Esophagus muscularis mucosa (tissue), 4 donors: Measurements from ENCODE around the gene AZU1. TPM values are rescaled to one million over a fixed set of nuclear protein-coding genes. Genes with fewer than 3 reads are reported as not detected.

Experiments
- DNase-seq: peaks from one replicate; pipeline ENCODE4 v3.0.0-alpha.2; 2017; ENCODE audit errors: extremely low spot score
- H3K27ac ChIP-seq, 4 donors: fragments of 200-600 bp; sonication (generic); replicated peaks in 1 of 4; 1 replicate in 3 of 4; 2 replicates in 1 of 4; pipeline ENCODE4 v1.5.1; 2016 to 2019; ENCODE audit warnings: mild to moderate bottlenecking in 1 of 4
- H3K27me3 ChIP-seq, 4 donors: fragments of 200-600 bp; sonication (generic); one replicate each; pipeline versions ENCODE4 v1.5.1 to v1.6.0; 2016 to 2019
- H3K36me3 ChIP-seq, 4 donors: fragments of 200-600 bp; sonication (generic); one replicate each; pipeline ENCODE4 v1.5.1; 2016 to 2019
- H3K4me1 ChIP-seq, 4 donors: fragments of 200-600 bp; sonication (generic); one replicate each; pipeline ENCODE4 v1.5.1; 2016 to 2019
- H3K4me3 ChIP-seq, 4 donors: fragments of 200-600 bp; sonication (generic); 1 replicate in 2 of 4; 2 replicates in 2 of 4; pipeline ENCODE4 v1.5.1; 2016 to 2019; ENCODE audit warnings: mild to moderate bottlenecking in 4 of 4, moderate library complexity in 1 of 4
- H3K9me3 ChIP-seq, 4 donors: fragments of 200-600 bp; sonication (generic); 1 replicate in 3 of 4; 2 replicates in 1 of 4; pipeline ENCODE4 v1.5.1; 2016 to 2019
- EP300 ChIP-seq: sonication (generic); formaldehyde crosslinking; IDR thresholded peaks from one replicate; pipeline ENCODE4 v1.6.1; 2017; ENCODE audit warnings: antibody characterized with exemption
- POLR2A ChIP-seq: fragments of 450-650 bp; IDR thresholded peaks from one replicate; pipeline ENCODE4 v1.6.1; 2017; ENCODE audit warnings: antibody characterized with exemption, moderate library complexity, mild to moderate bottlenecking, low read depth
- POLR2AphosphoS5 ChIP-seq, 2 donors: sonication (generic); formaldehyde crosslinking; IDR thresholded peaks; one replicate each; pipeline ENCODE4 v1.6.1; 2017; ENCODE audit warnings: antibody characterized with exemption in 2 of 2
- WGBS: methylation state at CpG from one replicate; pipeline ENCODE4 v1.1.5; 2018; 5-methylcytosine and 5-hydroxymethylcytosine counted together
- intact Hi-C: fragments of 100-400 bp; cut with DNase I; formaldehyde crosslinking; loops from one replicate; pipeline ENCODE4 v1.15.1; 2023
- small RNA-seq, 3 donors: library from RNA; depleted of rRNA; stranded (forward); fragments of <200 nt; gene quantifications; one replicate each; pipeline ENCODE3, GENCODE V24; 2016
- total RNA-seq, 4 donors: library from RNA; depleted of rRNA; stranded (reverse); fragments of >200 nt; gene quantifications; one replicate each; pipeline versions ENCODE4 v1.1.0 to v1.2.1, GENCODE V29; 2016
- TF ChIP-seq, protein P1 (sequence below), 3 experiments: fragments of 200-600 bp in 2 of 3; fragments of 450-650 bp in 1 of 3; sonication (generic) in 2 of 3; IDR thresholded peaks; one replicate each; pipeline ENCODE4 v1.5.1; 2017 to 2019; ENCODE audit warnings: antibody characterized with exemption in 3 of 3, mild to moderate bottlenecking in 2 of 3, moderate library complexity in 1 of 3

The AZU1 gene
- total RNA-seq, 4 donors from 2014 or later: 0.40 to 1.3 TPM; not detected in 2

DNA sequence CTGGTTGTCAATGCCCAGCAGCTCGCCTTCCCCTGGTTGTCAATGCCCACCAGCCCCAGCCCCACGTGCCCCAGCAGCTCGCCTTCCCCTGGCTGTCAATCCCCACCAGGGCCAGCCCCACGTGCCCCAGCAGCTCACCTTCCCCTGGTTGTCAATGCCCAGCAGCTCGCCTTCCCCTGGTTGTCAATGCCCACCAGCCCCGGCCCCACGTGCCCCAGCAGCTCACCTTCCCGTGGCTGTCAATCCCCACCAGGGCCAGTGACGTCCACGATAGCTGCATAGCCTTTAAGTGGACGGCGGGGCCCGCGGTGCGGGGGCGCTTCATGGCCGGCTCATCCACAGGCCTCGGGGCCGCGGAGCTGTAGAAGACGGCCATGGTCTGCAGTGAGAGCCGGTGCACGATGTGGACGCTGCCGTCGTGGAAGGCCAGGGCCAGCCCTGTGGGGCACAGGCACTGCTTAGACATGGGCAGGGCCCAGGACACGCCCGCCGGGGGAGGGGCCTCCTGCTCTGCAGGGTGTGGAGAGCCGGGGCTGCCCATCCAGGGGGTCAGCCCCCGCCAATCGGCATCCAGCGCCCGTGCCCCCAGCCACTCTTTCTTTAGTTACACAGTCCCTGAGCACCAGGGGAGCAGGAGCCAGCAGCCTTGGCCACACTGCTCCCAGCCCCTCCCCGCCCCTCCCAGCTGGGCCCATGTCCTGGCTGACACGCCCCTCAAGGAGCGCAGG lies 52.2 kb downstream of the AZU1 start:
- no peaks in the 10 kb centered on the region for H3K27me3 ChIP-seq
- no peaks in the 10 kb centered on the region for H3K4me1 ChIP-seq
- WGBS: 86% methylated on average over 18 of the region's 37 CpGs
- H3K36me3 ChIP-seq: peaks cover 45 to 98% (median 87%) of the 10 kb centered on the region in 4 donors
- no peak for DNase-seq
- H3K9me3 ChIP-seq: no peaks in the 10 kb centered on the region
- no peak overlapping the region for H3K27ac ChIP-seq
- no peak overlapping the region for H3K4me3 ChIP-seq
- TF ChIP-seq POLR2A (no peak), EP300 (no peak), POLR2AphosphoS5 (IDR thresholded peaks at IDR 0.05) (no peak)
- TF ChIP-seq, protein P1, sequence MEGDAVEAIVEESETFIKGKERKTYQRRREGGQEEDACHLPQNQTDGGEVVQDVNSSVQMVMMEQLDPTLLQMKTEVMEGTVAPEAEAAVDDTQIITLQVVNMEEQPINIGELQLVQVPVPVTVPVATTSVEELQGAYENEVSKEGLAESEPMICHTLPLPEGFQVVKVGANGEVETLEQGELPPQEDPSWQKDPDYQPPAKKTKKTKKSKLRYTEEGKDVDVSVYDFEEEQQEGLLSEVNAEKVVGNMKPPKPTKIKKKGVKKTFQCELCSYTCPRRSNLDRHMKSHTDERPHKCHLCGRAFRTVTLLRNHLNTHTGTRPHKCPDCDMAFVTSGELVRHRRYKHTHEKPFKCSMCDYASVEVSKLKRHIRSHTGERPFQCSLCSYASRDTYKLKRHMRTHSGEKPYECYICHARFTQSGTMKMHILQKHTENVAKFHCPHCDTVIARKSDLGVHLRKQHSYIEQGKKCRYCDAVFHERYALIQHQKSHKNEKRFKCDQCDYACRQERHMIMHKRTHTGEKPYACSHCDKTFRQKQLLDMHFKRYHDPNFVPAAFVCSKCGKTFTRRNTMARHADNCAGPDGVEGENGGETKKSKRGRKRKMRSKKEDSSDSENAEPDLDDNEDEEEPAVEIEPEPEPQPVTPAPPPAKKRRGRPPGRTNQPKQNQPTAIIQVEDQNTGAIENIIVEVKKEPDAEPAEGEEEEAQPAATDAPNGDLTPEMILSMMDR (IDR thresholded peaks at IDR 0.05): no peak
- intact Hi-C loops: no loop called here

Small RNAs within 50 kb of the gene (small RNA-seq; reads per million reads assigned to genes)
- 0 reads per million in 3 donors for gene MIR3187

Other genes with a start within 250 kb of the AZU1 start
- under 1 TPM; 0.19 to 0.50 (median 0.41) TPM for gene HCN2, start 238.0 kb upstream of the AZU1 start, total RNA-seq
- gene POLRMT, start 194.3 kb upstream of the AZU1 start, total RNA-seq: 10 to 100 TPM; 20.8 to 40.7 (median 30.4) TPM
- 1 to 10 TPM in 2 of 4 donors, under 1 TPM in 2; 0.50 to 2.1 (median 1.4) TPM for gene FGF22, start 188.0 kb upstream of the AZU1 start, total RNA-seq
- 10 to 100 TPM; 41.5 to 63.5 (median 62.3) TPM for gene RNF126, start 164.6 kb upstream of the AZU1 start, total RNA-seq
- 100 to 1,000 TPM; 115 to 226 (median 217) TPM for gene FSTL3, start 151.4 kb upstream of the AZU1 start, total RNA-seq
- under 1 TPM in 1 of 4 donors, not detected in 3; 0.34 TPM for gene PRSS57, start 132.4 kb upstream of the AZU1 start, total RNA-seq
- gene PALM, start 118.9 kb upstream of the AZU1 start, total RNA-seq: 100 to 1,000 TPM in 1 of 4 donors, 10 to 100 TPM in 3; 42.8 to 119 (median 70.8) TPM
- gene MISP, start 76.7 kb upstream of the AZU1 start, total RNA-seq: 1 to 10 TPM in 1 of 4 donors, not detected in 3; 2.0 TPM
- 100 to 1,000 TPM in 1 of 4 donors, 10 to 100 TPM in 3; 76.8 to 110 (median 95.3) TPM for gene PTBP1, start 30.4 kb upstream of the AZU1 start, total RNA-seq
- not detected for gene PLPPR3, start 5.9 kb upstream of the AZU1 start, total RNA-seq
- gene PRTN3, start 13.2 kb downstream of the AZU1 start, total RNA-seq: 1 to 10 TPM in 1 of 4 donors, not detected in 3; 1.2 TPM
- 1 to 10 TPM in 3 of 4 donors, under 1 TPM in 1; 0.45 to 3.3 (median 1.6) TPM for gene ELANE, start 24.5 kb downstream of the AZU1 start, total RNA-seq
- gene CFD, start 31.8 kb downstream of the AZU1 start, total RNA-seq: 1,000 to 10,000 TPM in 1 of 4 donors, 100 to 1,000 TPM in 3; 298 to 1,068 (median 643) TPM
- 10 to 100 TPM; 26.3 to 50.9 (median 37.2) TPM for gene MED16, start 65.3 kb downstream of the AZU1 start, total RNA-seq
- not detected for gene RNU6-9, start 65.6 kb downstream of the AZU1 start, total RNA-seq
- 10 to 100 TPM; 32.0 to 52.5 (median 40.0) TPM for gene R3HDM4, start 85.4 kb downstream of the AZU1 start, total RNA-seq
- gene KISS1R, start 89.5 kb downstream of the AZU1 start, total RNA-seq: not detected
- 1 to 10 TPM; 2.9 to 8.4 (median 5.0) TPM for gene ARID3A, start 98.2 kb downstream of the AZU1 start, total RNA-seq
- 10 to 100 TPM in 3 of 4 donors, 1 to 10 TPM in 1; 9.9 to 30.3 (median 28.4) TPM for gene WDR18, start 156.5 kb downstream of the AZU1 start, total RNA-seq
- gene GRIN3B, start 172.6 kb downstream of the AZU1 start, total RNA-seq: under 1 TPM in 2 of 4 donors, not detected in 2; 0.13 to 0.17 TPM
- 100 to 1,000 TPM; 129 to 187 (median 160) TPM for gene TMEM259, start 193.3 kb downstream of the AZU1 start, total RNA-seq
- not detected for gene RNU6-2, start 193.7 kb downstream of the AZU1 start, total RNA-seq
- gene CNN2, start 198.8 kb downstream of the AZU1 start, total RNA-seq: 10 to 100 TPM; 47.3 to 98.1 (median 81.3) TPM
- 1 to 10 TPM; 3.9 to 9.5 (median 6.9) TPM for gene ABCA7, start 212.3 kb downstream of the AZU1 start, total RNA-seq
- gene ARHGAP45, start 239.3 kb downstream of the AZU1 start, total RNA-seq: 10 to 100 TPM; 17.8 to 28.3 (median 21.2) TPM